Measurements from ENCODE around the gene PCDH12.

PCDH12 gene

GRCh38 chr5:141997358-141997960 is 39.5 kb upstream of the PCDH12 start:
- H3K4me3 ChIP-seq (replicated peaks; ENCODE audit: low read depth, low read length), result no peak overlapping the region
- no peak for DNase-seq (ENCODE audit: low read depth)
- no peak for TF ChIP-seq CTCF (IDR thresholded peaks at IDR 0.05; ENCODE audit: low read length, missing control alignments)

GRCh38 chr5:141995656-141996055 is 37.7 kb upstream of the PCDH12 start:
- no peak overlapping the region for H3K4me3 ChIP-seq (replicated peaks; ENCODE audit: low read depth, low read length)
- no peak for DNase-seq (ENCODE audit: low read depth)
- no peak for TF ChIP-seq CTCF (IDR thresholded peaks at IDR 0.05; ENCODE audit: low read length, missing control alignments)

- no peak overlapping the region for H3K4me3 ChIP-seq (replicated peaks; ENCODE audit: low read depth, low read length)
- no peak for DNase-seq (ENCODE audit: low read depth)
- no peak for TF ChIP-seq CTCF (IDR thresholded peaks at IDR 0.05; ENCODE audit: low read length, missing control alignments)
Observed at GRCh38 chr5:141994511-141995136, 36.6 kb upstream of the PCDH12 start.

GRCh38 chr5:141992349-141992963 is 34.5 kb upstream of the PCDH12 start:
- peak; percentile 79 for DNase-seq (ENCODE audit: low read depth)
- TF ChIP-seq CTCF (IDR thresholded peaks at IDR 0.05; ENCODE audit: low read length, missing control alignments), result peak; percentile 77
- H3K4me3 ChIP-seq (replicated peaks; ENCODE audit: low read depth, low read length), result no peak overlapping the region

GRCh38 chr5:141989720-141990119 is 31.7 kb upstream of the PCDH12 start:
- no peak for DNase-seq (ENCODE audit: low read depth)

GRCh38 chr5:141986072-141986471 is 28.1 kb upstream of the PCDH12 start:
- H3K4me3 ChIP-seq (replicated peaks; ENCODE audit: low read depth, low read length), result no peak overlapping the region
- DNase-seq (ENCODE audit: low read depth), result no peak
- TF ChIP-seq CTCF (IDR thresholded peaks at IDR 0.05; ENCODE audit: low read length, missing control alignments), result no peak

More at GRCh38 chr5:141989720-141990119, 31.7 kb upstream of the PCDH12 start:
- H3K4me3 ChIP-seq (replicated peaks; ENCODE audit: low read depth, low read length), result no peak overlapping the region
- no peak for TF ChIP-seq CTCF (IDR thresholded peaks at IDR 0.05; ENCODE audit: low read length, missing control alignments)

Data from fibroblast of pulmonary artery (primary cell).